Epithelial cell of esophagus (primary cell): ENCODE data around the gene PROSER2.

Source experiments
- DNase-seq: peaks from one replicate; pipeline ENCODE4 v3.0.0; 2010; ENCODE audit warnings: low read depth
- H3K4me3 ChIP-seq: 2 replicates; pipeline ENCODE4 v1.5.1; 2011; ENCODE audit warnings: mild to moderate bottlenecking, low read length, control low read depth
- TF ChIP-seq, protein P1 (sequence below): IDR thresholded peaks from 2 replicates; pipeline ENCODE4 v1.5.1; 2011; ENCODE audit warnings: low read depth, mild to moderate bottlenecking, low read length, control low read depth, inconsistent platforms; ENCODE audit not compliant: insufficient read depth; ENCODE audit errors: missing control alignments

PROSER2 gene

DNA sequence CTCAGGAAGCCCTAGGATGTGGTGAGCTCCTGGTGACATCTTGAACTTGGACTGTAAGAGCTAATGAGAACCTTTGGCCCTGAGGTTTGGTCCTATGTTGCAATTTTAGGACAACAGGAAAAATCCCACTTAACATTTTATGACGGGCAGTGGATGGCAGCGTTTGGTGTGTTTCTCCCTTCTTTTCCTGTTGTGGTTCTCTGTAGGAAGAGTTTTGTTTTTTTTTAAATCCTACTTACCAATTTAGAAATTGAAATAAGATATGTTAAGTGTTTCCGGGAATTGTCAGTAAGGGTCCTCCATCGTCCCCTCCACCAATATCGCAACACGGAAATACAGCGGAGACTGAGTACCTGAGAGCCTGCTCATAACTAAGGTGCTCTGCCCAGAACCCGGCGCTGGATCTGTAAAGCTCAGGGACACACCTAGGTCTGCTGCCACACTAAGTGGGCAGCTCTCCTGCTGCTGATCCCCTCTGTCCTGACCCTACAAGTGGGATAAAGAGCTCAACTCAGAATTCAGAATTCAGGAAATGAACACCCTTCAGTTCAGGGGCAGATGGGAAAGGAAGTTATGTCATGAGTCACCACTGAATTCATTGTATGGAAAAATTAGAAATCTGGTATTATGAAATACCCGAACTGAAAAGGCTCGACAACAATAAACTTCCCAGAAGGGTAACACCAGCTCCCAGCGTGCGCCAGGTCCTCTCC lies 9.1 kb upstream of the PROSER2 start:
- H3K4me3 ChIP-seq: no peak overlapping the region
- peak; percentile 63 for DNase-seq
- TF ChIP-seq, protein P1, sequence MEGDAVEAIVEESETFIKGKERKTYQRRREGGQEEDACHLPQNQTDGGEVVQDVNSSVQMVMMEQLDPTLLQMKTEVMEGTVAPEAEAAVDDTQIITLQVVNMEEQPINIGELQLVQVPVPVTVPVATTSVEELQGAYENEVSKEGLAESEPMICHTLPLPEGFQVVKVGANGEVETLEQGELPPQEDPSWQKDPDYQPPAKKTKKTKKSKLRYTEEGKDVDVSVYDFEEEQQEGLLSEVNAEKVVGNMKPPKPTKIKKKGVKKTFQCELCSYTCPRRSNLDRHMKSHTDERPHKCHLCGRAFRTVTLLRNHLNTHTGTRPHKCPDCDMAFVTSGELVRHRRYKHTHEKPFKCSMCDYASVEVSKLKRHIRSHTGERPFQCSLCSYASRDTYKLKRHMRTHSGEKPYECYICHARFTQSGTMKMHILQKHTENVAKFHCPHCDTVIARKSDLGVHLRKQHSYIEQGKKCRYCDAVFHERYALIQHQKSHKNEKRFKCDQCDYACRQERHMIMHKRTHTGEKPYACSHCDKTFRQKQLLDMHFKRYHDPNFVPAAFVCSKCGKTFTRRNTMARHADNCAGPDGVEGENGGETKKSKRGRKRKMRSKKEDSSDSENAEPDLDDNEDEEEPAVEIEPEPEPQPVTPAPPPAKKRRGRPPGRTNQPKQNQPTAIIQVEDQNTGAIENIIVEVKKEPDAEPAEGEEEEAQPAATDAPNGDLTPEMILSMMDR: no peak

DNA sequence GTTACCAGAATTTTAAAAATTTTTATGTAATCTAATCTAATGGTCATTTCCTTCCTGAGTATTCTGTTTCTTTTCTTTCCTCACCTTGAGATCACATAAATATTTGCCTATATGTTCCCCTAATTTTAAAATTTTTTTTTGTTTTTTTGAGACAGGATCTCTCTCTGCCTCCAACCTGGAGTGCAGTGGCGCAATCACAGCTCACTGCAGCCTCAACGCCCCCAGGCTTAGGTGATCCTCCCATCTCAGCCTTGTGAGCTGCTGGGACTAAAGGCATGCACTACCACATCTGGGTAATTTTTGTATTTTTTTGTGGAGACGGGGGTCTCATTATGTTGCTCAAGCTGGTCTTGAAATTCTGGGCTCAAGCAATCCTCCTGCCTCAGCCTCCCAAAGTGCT lies 4.1 kb upstream of the PROSER2 start:
- H3K4me3 ChIP-seq: no peak overlapping the region
- peak; percentile 63 for DNase-seq
- TF ChIP-seq, protein P1: no peak

DNA sequence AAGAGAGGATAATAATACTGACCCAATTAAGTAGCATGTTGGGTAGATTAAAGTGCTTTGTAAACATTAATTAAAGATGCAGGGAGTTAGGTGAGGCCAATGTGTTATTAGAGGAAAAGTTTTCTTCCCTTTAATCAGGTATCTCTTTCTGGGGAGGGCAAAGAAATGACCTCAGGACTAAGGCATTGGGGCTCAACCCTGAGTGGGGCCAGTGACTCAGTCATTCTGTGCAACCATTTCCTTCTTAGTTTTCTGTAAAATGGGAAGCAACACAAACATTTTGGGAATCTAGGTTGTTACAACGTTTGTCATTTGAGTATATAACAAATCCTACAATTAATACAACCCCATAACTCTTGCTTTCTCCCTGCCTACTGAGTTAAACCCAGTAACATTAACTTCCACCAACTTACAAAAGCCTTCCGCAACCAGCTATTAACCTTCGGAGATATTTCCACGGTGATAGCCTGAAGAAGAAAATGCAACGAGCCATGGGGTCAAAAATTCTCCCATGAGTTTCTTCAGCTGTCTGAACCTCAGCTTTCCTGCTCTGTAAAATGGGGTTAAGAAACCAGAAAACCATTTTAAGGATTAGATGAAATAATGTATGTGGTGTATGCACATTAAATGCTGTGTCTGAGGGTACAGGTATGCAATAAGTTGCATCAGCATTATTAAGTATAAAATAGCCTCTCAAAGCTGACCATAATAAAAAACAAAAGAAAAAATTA lies 965 bp upstream of the PROSER2 start:
- TF ChIP-seq, protein P1: no peak
- DNase-seq: peak; percentile 54
- no peak overlapping the region for H3K4me3 ChIP-seq

GRCh38 chr10:11822809-11823121 lies 391 bp upstream of the PROSER2 start:
- no peak for DNase-seq
- H3K4me3 ChIP-seq: peak overlapping the region; percentile 49
- TF ChIP-seq, protein P1: no peak

- DNase-seq: no peak
- H3K4me3 ChIP-seq: peak overlapping the region; percentile 56
- TF ChIP-seq, protein P1: no peak
These were observed 812 bp downstream of the PROSER2 start for GRCh38 chr10:11823989-11824346.

GRCh38 chr10:11824376-11824775 lies 1.2 kb downstream of the PROSER2 start:
- peak overlapping the region; percentile 56 for H3K4me3 ChIP-seq
- TF ChIP-seq, protein P1: no peak
- DNase-seq: peak; percentile 48
